Activated naive CD4-positive, alpha-beta T cell treated with Interleukin-2 at 50 U/mL for 16 hours (primary cell): ENCODE data around the gene TRIM49C.
"Not testable (repeated sequence)": the region's sequence is repeated elsewhere in the genome, so short reads cannot be mapped to it uniquely, and the experiment has no call there.

Experiments used
- DNase-seq: peaks from one replicate; pipeline ENCODE4 v3.0.0-alpha.2; 2020

TRIM49C gene

GRCh38 chr11:90030806-90031205 is at the start of gene TRIM49C:
TRIM49C (plus strand) TSS chr11:90031106; CDS start chr11:90035212, 4,106 bp downstream.
- DNase-seq, result not testable (repeated sequence)

GRCh38 chr11:90024184-90024583 is 6.7 kb upstream of the TRIM49C start:
- DNase-seq, result not testable (repeated sequence)

GRCh38 chr11:90051591-90052209 is 20.8 kb downstream of the TRIM49C start:
- not testable (repeated sequence) for DNase-seq

- DNase-seq, result not testable (repeated sequence)
Measured at GRCh38 chr11:90052311-90052710, 21.4 kb downstream of the TRIM49C start.

- not testable (repeated sequence) for DNase-seq
Measured at GRCh38 chr11:90053545-90053944, 22.6 kb downstream of the TRIM49C start.

GRCh38 chr11:90085650-90086049 is 54.7 kb downstream of the TRIM49C start, which contains the start of gene UBTFL1:
UBTFL1 (plus strand) TSS chr11:90085950; CDS start chr11:90085950, 0 bp downstream.
- not testable (repeated sequence) for DNase-seq

- DNase-seq, result not testable (repeated sequence)
Measured at GRCh38 chr11:90088731-90089130, 57.8 kb downstream of the TRIM49C start.
